GM18909 (cell line): Measurements from ENCODE around the gene ROMO1.
"Not testable (repeated sequence)": the region's sequence is repeated elsewhere in the genome, so short reads cannot be mapped to it uniquely, and the experiment has no call there.

ENCODE experiments used
- ATAC-seq: cut with Tn5 transposase; IDR thresholded peaks from one replicate; pipeline ENCODE4 v1.9.1; 2021; ENCODE audit warnings: mild to moderate bottlenecking; ENCODE audit not compliant: unreplicated experiment, poor library complexity

ROMO1 gene

DNA sequence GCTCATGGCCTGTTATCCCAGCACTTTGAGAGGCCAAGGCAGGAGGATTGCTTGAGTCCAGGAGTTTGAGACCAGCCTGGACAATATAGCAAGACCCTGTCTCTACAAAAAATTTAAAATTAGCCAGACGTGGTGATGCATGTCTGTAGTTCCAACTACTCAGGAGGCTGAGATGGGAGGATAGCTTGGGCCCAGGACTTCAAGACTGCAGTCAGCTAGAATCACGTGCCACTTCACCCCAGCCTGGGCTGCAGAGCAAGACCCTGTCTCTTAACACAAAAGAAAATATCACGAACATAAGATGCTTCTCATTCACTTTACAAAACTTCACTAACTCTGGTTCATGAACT is 45.3 kb downstream of the ROMO1 start:
- ATAC-seq = not testable (repeated sequence)
